IPS-11a (cell line): ENCODE data around the gene FNIP1.
"Not testable (repeated sequence)": the region's sequence is repeated elsewhere in the genome, so short reads cannot be mapped to it uniquely, and the experiment has no call there.

Experiments
- H3K4me3 ChIP-seq: one replicate; pipeline ENCODE4 v1.5.1; 2013; ENCODE audit warnings: low read depth, low read length, control low read depth

Gene FNIP1

DNA sequence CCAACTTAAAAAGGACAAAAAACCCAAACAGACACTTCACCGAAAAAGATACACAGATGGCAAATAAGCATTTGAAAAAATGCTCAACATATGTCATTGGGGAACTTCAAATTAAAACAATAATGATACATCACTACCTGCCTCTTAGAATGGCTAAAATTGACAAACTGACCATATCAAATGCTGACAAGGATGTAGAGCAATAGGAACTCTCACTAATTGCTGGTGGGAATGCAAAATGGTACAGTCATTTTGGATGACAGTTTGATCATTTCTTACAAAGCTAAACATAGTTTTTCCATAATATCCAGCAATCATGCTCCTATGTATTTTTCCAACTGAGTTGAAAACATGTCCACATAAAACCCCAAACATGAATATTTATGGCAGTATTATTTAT is 102.9 kb downstream of the FNIP1 start:
- H3K4me3 ChIP-seq, result no peak overlapping the region

DNA sequence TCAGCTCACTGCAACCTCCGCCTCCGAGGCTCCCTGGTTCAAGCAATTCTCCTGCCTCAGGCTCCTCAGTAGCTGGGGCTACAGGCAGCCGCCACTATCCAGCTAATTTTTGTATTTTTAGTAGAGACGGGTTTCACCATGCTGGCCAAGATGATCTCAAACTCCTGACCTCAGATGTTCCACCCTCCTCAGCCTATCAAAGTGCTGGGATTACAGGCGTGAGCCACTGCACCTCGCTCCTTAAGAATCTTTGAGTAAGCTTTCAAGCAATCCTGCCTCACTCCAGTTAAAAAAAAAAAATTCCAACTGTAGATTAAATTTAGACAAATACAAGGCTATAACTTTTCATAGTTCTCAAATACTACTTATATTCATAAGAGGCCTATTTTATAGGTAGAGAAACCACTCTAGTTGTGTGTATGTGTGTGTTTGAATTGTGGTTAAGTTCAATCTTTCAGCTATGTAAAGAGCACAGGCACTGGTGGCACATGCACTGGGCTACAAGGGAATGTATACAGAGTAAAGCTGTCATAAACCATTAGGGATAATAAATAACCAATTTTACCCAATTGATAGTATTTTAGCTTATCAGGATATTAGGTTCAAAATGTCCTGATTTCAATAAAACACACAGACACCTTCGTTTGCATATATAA is 111.2 kb downstream of the FNIP1 start:
- H3K4me3 ChIP-seq, result no peak overlapping the region

- no peak overlapping the region for H3K4me3 ChIP-seq
These were observed 112.2 kb downstream of the FNIP1 start for GRCh38 chr5:131684595-131684994.

GRCh38 chr5:131684051-131684450 is 112.8 kb downstream of the FNIP1 start:
- no peak overlapping the region for H3K4me3 ChIP-seq

DNA sequence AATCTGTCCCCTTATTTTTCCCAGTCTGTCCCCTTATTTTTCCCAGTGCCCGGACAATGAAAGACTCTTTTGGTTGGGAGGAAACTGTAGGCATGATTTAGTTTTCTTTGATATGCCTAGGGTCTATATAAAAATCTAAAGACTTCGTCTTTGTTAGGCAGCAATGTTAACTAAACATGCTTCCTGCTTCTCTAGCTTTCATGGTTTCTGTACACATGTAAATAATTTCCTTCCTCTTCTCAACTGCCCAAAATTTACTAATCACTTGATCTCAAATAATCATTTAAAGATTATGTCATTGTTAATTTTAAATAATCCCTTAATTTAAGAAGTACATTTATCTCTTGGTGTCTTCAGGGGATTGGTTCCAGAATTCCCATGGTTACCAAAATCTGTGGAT is 114.0 kb downstream of the FNIP1 start:
- no peak overlapping the region for H3K4me3 ChIP-seq

DNA sequence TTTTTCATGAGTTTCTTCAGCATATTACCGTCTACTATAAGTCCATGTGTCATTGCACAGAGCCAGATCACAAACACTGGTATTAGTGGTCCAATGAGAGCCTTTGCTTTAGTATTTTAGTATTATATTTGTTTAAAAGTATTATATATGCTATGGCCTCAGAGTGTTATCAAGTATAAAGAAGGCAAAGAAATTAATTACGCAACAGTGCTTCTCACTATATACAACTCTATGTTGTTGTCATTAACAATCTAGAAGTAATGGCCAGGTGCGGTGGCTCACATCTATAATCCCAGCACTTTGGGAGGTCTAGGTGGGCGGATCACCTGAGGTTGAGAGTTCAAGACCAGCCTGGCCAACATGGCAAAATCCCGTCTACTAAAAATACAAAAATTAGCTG is 114.6 kb downstream of the FNIP1 start:
- H3K4me3 ChIP-seq, result no peak overlapping the region

DNA sequence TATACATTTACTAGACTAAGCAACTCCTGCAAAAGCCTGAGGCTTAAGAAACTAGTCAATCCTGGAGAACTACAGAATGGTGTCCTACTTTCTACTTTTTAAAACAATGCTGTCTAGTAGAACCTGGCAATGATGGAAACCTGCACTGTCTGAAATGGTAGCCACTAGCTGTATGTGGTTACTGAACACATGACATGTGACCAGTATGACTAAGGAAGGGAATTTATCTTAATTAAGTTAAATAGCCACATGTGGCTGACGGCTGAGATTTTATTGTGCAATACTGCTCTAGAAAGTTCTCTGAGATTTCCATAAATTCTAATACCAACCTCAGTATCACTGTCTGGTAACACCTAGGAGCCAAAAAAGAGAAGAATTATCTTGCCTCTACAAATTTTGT is 116.9 kb downstream of the FNIP1 start:
- H3K4me3 ChIP-seq, result no peak overlapping the region

GRCh38 chr5:131678273-131678672 is 118.5 kb downstream of the FNIP1 start:
- H3K4me3 ChIP-seq, result not testable (repeated sequence)

GRCh38 chr5:131677115-131677514 is 119.7 kb downstream of the FNIP1 start:
- no peak overlapping the region for H3K4me3 ChIP-seq

GRCh38 chr5:131672776-131673175 is 124.0 kb downstream of the FNIP1 start:
- H3K4me3 ChIP-seq, result no peak overlapping the region

GRCh38 chr5:131671994-131672655 is 124.7 kb downstream of the FNIP1 start:
- no peak overlapping the region for H3K4me3 ChIP-seq

GRCh38 chr5:131671409-131671808 is 125.4 kb downstream of the FNIP1 start:
- no peak overlapping the region for H3K4me3 ChIP-seq

DNA sequence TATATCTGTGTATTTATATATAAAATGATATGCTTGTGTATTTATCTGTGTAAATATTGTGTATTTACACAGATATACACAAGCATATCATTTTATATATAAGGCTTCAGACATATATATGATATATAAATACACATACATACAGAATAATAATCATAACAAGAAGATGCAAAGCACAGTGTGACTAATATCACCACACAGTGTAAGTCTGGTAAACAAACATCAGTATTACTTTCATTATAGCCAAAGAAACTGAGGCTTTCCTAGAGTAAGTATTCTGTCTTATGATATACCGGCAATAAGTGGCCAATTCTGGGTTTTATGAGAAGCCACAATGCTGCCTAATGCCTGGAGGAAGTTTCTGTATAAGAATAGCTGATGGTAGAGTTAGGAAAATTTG is 131.9 kb downstream of the FNIP1 start:
- H3K4me3 ChIP-seq, result no peak overlapping the region

DNA sequence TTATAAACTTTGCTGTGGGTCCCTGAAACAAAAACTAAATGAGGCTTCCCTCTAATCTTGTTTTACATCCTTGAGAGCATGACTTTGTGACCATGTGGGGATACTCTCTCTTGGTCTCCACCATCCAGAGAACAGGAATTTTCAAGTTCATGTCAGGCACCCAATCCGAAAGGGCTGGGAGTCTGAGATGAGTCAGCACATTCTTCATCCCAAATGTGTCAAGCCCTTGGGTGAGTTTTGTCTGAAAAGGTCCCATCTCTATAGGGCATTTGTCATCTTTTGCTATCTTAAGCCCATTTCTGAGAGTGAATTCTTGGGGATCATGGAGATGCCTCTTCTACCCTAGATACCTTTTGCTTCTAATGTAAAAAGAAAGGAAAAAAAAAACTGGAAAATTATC is 134.9 kb downstream of the FNIP1 start:
- H3K4me3 ChIP-seq, result no peak overlapping the region

GRCh38 chr5:131659841-131660240 is 137.0 kb downstream of the FNIP1 start:
- H3K4me3 ChIP-seq, result no peak overlapping the region

DNA sequence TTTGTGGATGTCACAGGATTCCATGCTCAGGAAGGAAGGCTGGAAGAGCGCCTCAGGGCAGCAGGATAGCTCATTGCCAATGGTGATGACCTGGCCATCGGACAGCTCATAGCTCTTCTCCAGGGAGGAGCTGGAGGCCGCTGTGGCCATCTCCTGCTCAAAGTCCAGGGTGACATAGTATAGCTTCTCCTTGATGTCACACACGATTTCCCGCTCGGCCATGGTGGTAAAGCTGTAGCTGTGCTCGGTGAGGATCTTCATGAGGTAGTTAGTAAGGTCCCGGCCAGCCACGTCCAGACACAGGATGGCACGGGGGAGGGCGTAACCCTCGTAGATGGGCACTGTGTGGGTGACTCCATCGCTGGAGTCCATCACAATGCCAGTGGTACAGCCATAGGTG is 137.5 kb downstream of the FNIP1 start:
- no peak overlapping the region for H3K4me3 ChIP-seq

DNA sequence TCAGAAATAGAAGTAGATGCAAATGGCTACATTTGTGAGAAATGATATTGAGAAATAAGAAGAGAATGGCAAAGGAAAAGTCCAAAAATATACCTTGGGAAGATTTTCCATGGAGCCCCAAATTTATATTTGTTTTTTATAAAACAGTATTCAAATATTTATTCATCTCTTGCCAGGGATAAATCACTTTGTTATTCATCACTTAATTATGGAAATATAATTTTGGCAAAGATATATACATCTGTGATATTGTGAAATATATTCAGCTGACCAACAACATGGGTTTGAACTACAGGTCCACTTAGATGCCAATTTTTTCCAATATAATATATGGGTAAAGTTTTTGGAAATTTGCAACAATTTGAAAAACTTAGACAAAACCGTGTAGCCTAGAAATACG is 142.0 kb downstream of the FNIP1 start:
- no peak overlapping the region for H3K4me3 ChIP-seq

- no peak overlapping the region for H3K4me3 ChIP-seq
These were observed 142.5 kb downstream of the FNIP1 start for GRCh38 chr5:131654309-131654708.

DNA sequence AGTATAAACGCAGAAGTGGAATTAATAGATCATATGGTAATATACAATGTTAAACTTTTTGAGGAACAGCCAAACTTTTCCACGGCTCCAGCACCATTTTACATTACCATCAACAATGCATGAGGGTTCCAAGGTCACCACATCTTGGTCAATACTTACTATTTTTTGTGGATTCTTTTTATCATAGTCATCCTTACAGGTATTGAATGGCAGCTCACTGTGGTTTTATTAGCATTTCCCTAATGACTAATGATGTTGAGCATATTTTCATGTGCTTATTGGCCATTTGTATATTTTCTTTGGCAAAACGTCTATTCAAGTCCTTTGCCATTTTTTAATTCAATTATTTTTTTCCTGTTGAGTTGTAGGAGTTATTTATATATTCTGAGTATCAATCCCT is 147.7 kb downstream of the FNIP1 start:
- H3K4me3 ChIP-seq, result no peak overlapping the region

DNA sequence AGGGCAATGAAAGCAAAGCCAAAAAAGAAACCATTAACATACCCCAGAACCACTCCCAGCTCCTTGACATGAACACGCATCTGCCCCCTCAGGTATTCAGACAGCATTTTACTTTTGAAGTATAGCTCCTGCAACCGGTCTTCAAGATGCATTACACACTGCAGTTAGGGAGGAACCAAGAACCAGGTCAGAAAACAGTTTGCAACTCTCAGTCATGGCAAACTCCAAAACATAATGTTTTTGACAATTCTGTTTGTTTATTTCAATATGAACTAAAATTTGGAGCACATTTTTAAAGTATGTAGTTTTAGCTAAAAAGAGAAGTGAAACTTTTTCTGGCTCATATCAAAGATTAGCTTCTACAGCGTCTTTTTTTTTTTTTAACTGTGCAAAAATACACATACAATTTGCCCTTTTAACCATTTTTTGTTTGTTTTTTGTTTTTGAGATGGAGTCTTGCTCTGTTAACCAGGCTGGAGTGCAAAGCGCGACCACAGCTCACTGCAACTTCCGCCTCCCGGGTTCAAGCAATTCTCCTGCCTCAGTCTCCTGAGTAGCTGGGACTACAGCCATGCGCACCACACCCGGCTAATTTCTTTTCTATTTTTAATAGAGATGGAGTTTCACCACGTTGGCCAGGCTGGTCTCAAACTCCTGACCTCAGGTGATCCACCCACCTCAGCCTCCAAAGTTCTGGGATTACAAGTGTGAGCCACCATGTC is 149.6 kb downstream of the FNIP1 start:
- H3K4me3 ChIP-seq, result no peak overlapping the region

GRCh38 chr5:131644822-131645221 is 152.0 kb downstream of the FNIP1 start:
- H3K4me3 ChIP-seq, result no peak overlapping the region

DNA sequence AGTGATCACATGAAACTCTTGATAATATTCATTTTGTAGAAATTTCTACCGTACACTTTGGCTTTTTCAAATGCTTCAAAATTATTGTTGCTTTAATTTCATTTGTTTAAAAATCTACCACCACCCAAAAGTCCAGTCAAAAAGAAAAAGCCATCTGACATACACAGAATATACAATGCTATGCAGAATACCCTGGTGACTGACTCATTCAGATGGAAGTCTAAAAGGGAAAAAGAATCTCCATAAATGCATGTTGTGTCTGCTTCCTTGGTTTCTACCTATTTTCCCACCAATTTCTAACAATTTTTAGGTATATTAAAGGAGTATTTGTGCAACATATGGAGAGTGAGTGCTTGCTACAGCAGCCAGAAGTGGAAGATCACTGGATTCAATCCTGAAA is 152.4 kb downstream of the FNIP1 start:
- no peak overlapping the region for H3K4me3 ChIP-seq
